Naive thymus-derived CD4-positive, alpha-beta T cell (primary cell): ENCODE measurements around the gene IGFLR1. TPM values are rescaled to one million over a fixed set of nuclear protein-coding genes. Genes with fewer than 3 reads are reported as not detected.

Source experiments
- ATAC-seq: fragments of 150-1000 bp; cut with Tn5 transposase; 2 replicates; pipeline ENCODE4 v1.10.0; 2021; ENCODE audit warnings: mild to moderate bottlenecking, moderate library complexity
- CTCF ChIA-PET: fragments of 350-600 bp; sonication (Branson Sonifier 250); formaldehyde crosslinking; loops from one replicate; lab custom pipeline; 2021; ENCODE audit warnings: antibody characterized with exemption; lab: Charles Lee
- POLR2A ChIA-PET: fragments of 350-600 bp; sonication (Branson Sonifier 250); formaldehyde crosslinking; loops from one replicate; lab custom pipeline; 2021; ENCODE audit warnings: antibody characterized with exemption, inconsistent platforms; lab: Charles Lee
- DNase-seq, 9 donors: peaks; one replicate each; pipeline versions ENCODE4 v3.0.0 to v3.0.0-alpha.2; 2020 to 2022; ENCODE audit warnings: mixed read lengths in 1 of 9
- H3K27ac ChIP-seq: one replicate; pipeline ENCODE4 v1.7.0; 2013; ENCODE audit warnings: mild to moderate bottlenecking, low read depth, low read length, moderate library complexity
- H3K27me3 ChIP-seq, 2 donors: one replicate each; pipeline ENCODE4 v1.7.0; 2013; ENCODE audit warnings: low read length in 2 of 2, mild to moderate bottlenecking in 2 of 2, moderate library complexity in 2 of 2; ENCODE audit not compliant: control insufficient read depth in 2 of 2, insufficient read depth in 2 of 2
- H3K36me3 ChIP-seq, 3 experiments: 1 replicate in 2 of 3; 2 replicates in 1 of 3; pipeline ENCODE4 v1.7.0; 2013; ENCODE audit warnings: low read length in 3 of 3, mild to moderate bottlenecking in 3 of 3, moderate library complexity in 1 of 3; ENCODE audit not compliant: insufficient read depth in 3 of 3, control insufficient read depth in 2 of 3
- H3K4me1 ChIP-seq, 2 donors: one replicate each; pipeline ENCODE4 v1.7.0; 2013; ENCODE audit warnings: low read length in 2 of 2, mild to moderate bottlenecking in 2 of 2, moderate library complexity in 1 of 2; ENCODE audit not compliant: control insufficient read depth in 2 of 2, insufficient read depth in 2 of 2
- H3K4me3 ChIP-seq: 2 replicates; pipeline ENCODE4 v1.7.0; 2013; ENCODE audit warnings: mild to moderate bottlenecking, low read length
- H3K9me3 ChIP-seq, 3 experiments: 1 replicate in 2 of 3; 2 replicates in 1 of 3; pipeline ENCODE4 v1.7.0; 2013; ENCODE audit warnings: low read length in 3 of 3; ENCODE audit not compliant: control insufficient read depth in 2 of 3
- H3K27ac Mint-ChIP-seq, 9 donors: one replicate each; pipeline ENCODE4 v1.8.0; 2020 to 2022; ENCODE audit warnings: mixed read lengths in 9 of 9, mild to moderate bottlenecking in 8 of 9, moderate library complexity in 5 of 9, inconsistent platforms in 2 of 9
- H3K27me3 Mint-ChIP-seq, 5 donors: one replicate each; pipeline ENCODE4 v1.8.0; 2021 to 2022; ENCODE audit warnings: mixed read lengths in 5 of 5, mild to moderate bottlenecking in 1 of 5
- H3K36me3 Mint-ChIP-seq, 5 donors: one replicate each; pipeline ENCODE4 v1.8.0; 2020 to 2022; ENCODE audit warnings: mixed read lengths in 5 of 5, mild to moderate bottlenecking in 3 of 5, inconsistent platforms in 1 of 5
- H3K4me1 Mint-ChIP-seq, 7 donors: one replicate each; pipeline ENCODE4 v1.8.0; 2020 to 2022; ENCODE audit warnings: mixed read lengths in 7 of 7, mild to moderate bottlenecking in 3 of 7, inconsistent platforms in 1 of 7
- H3K4me3 Mint-ChIP-seq, 10 donors: one replicate each; pipeline ENCODE4 v1.8.0; 2020 to 2022; ENCODE audit warnings: mild to moderate bottlenecking in 10 of 10, mixed read lengths in 10 of 10, moderate library complexity in 6 of 10, inconsistent platforms in 2 of 10
- H3K9me3 Mint-ChIP-seq, 11 donors: one replicate each; pipeline ENCODE4 v1.8.0; 2020 to 2022; ENCODE audit warnings: mixed read lengths in 11 of 11, mild to moderate bottlenecking in 4 of 11, inconsistent platforms in 1 of 11, moderate library complexity in 1 of 11
- intact Hi-C, 2 donors: fragments of 100-400 bp; cut with micrococcal nuclease; formaldehyde crosslinking; loops; one replicate each; pipeline ENCODE4 v1.15.1; 2023
- polyA plus RNA-seq, 2 donors: library from polyadenylated mRNA; unstranded; fragments of 300-500 nt; fragmentation: Illumina TruSeq; gene quantifications; one replicate each; pipeline ENCODE4 v1.2.3, GENCODE V29; 2021
- total RNA-seq, 6 experiments: library from RNA in 5 of 6; stranded (reverse) in 5 of 6; gene quantifications; 1 replicate in 5 of 6; 2 replicates in 1 of 6; pipeline ENCODE4 v1.2.3 and lab custom pipeline; 2021 to 2026

IGFLR1 gene
- total and polyA plus RNA-seq, 7 experiments from 2014 or later: 61.4 to 113 (median 99.5) TPM

GRCh38 chr19:35732540-35733179, 9.6 kb downstream of the IGFLR1 start:
- Histone ChIP-seq H3K36me3 (peaks cover 0 to 93% (median 14%) of the 10 kb centered on the region in 3 experiments), H3K27ac (no peak overlapping the region), H3K4me1 (no peaks in the 10 kb centered on the region), H3K27me3 (no peaks in the 10 kb centered on the region), H3K4me3 (no peak overlapping the region), H3K9me3 (no peaks in the 10 kb centered on the region)
- H3K9me3 Mint-ChIP-seq: no peaks in the 10 kb centered on the region
- POLR2A ChIA-PET: interaction anchor here (1.4 kb wide), 1 partner anchor 14 kb away, joined by 4 read pairs; no protein-coding TSS in a partner anchor
- DNase-seq (no peak), ATAC-seq (no peak)
- intact Hi-C loops: no loop called here
- no peaks in the 10 kb centered on the region for H3K27me3 Mint-ChIP-seq
- H3K27ac Mint-ChIP-seq: no peak overlapping the region
- CTCF ChIA-PET: no interaction called here
- H3K4me3 Mint-ChIP-seq: no peak overlapping the region
- H3K36me3 Mint-ChIP-seq: peaks cover 6 to 38% (median 16%) of the 10 kb centered on the region in 5 donors
- H3K4me1 Mint-ChIP-seq: peaks cover 15 to 36% (median 23%) of the 10 kb centered on the region in 7 donors

DNA sequence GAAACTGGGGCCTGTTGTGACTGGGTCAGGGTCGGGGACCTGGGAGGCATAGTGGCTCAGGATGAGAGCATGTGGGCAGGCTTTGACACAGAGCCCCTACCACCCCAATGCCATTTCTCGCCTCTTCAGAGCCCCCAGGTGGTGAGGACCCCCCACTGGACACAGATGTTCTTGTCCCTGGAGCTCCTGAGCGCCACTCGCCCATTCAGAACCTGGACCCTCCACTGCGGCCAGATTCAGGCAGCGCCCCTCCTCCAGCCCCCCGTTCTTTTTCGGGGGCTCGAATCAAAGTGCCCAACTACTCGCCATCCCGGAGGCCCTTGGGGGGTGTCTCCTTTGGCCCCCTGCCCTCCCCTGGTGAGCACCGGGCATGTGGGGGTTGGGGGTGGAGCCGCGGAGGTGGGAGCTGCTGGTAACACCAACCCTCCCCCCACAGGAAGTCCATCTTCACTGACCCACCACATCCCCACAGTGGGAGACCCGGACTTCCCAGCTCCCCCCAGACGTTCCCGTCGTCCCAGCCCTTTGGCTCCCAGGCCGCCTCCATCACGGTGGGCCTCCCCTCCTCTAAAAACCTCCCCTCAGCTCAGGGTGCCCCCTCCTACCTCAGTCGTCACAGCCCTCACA, 10.4 kb downstream of the IGFLR1 start:
- H3K27me3 ChIP-seq: no peaks in the 10 kb centered on the region
- Mint-ChIP-seq H3K27ac (no peak overlapping the region), H3K27me3 (no peaks in the 10 kb centered on the region), H3K4me1 (peaks cover 8 to 31% (median 15%) of the 10 kb centered on the region in 7 donors), H3K9me3 (no peaks in the 10 kb centered on the region), H3K4me3 (no peak overlapping the region), H3K36me3 (peaks cover 6 to 39% (median 16%) of the 10 kb centered on the region in 5 donors)
- H3K27ac ChIP-seq: no peak overlapping the region
- H3K36me3 ChIP-seq: peaks cover 0 to 94% (median 22%) of the 10 kb centered on the region in 3 experiments
- no peaks in the 10 kb centered on the region for H3K9me3 ChIP-seq
- ChIA-PET POLR2A (interaction anchor here (1.0 to 1.4 kb wide), 2 partner anchors 10 to 13 kb away, joined by 4 read pairs; partner anchors contain the start of gene IGFLR1), CTCF (no interaction called here)
- no peak overlapping the region for H3K4me3 ChIP-seq
- DNase-seq: no peak
- intact Hi-C loops: no loop called here
- H3K4me1 ChIP-seq: no peaks in the 10 kb centered on the region
- no peak for ATAC-seq

DNA sequence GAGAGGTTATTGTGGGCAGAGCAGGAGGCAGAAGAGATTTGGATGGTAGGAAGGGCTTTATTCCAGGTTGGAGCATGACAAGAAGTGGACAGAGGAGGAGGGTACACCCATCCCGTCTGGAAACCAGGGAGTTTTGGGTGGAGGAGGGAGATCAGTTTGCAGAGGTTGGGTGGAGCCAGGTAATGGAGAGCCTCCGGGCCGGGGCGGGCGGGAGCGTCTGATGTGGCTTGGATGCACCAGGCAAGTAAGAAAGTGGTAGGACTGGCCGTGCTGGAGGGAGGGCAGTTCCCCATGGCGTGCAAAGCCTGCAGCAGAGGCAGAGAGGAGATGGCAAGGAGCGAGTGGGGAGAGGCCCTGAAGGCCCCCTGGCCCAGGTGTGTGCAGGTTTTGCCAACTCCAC, 10.9 kb downstream of the IGFLR1 start:
- Mint-ChIP-seq H3K9me3 (no peaks in the 10 kb centered on the region), H3K27me3 (no peaks in the 10 kb centered on the region), H3K4me3 (no peak overlapping the region), H3K36me3 (peaks cover 6 to 44% (median 16%) of the 10 kb centered on the region in 5 donors), H3K27ac (peak overlapping the region in 3 of 9 donors; percentile 10 to 62 (median 42)), H3K4me1 (peaks cover 3 to 28% (median 10%) of the 10 kb centered on the region in 7 donors)
- peaks cover 2 to 94% (median 23%) of the 10 kb centered on the region in 3 experiments for H3K36me3 ChIP-seq
- ChIA-PET POLR2A (interaction anchor here (1.0 kb wide), 1 partner anchor 11 kb away, joined by 4 read pairs; the partner anchor contains the start of gene IGFLR1), CTCF (no interaction called here)
- DNase-seq: no peak
- no peak overlapping the region for H3K27ac ChIP-seq
- intact Hi-C loops: no loop called here
- H3K4me1 ChIP-seq: no peaks in the 10 kb centered on the region
- H3K27me3 ChIP-seq: no peaks in the 10 kb centered on the region
- H3K4me3 ChIP-seq: no peak overlapping the region
- H3K9me3 ChIP-seq: no peaks in the 10 kb centered on the region
- no peak for ATAC-seq

DNA sequence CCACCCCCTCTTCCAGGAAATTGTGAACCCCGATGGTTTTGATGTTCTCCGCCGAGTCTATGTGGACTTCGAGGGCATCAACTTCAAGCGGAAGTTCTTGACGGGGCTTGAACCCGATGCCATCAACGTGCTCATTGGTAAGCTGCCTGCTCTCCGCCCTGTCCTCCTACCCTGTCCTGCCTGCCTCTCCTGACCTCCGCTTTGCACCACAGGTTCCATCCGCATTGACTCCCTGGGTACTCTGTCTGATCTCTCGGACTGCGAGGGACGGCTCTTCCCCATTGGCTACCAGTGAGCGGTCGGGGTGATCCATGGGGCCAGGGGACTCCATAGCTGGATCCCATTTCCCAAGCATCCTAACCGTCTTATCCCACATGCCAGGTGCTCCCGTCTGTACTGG, 11.9 kb downstream of the IGFLR1 start:
- Histone ChIP-seq H3K36me3 (peaks cover 12 to 98% (median 33%) of the 10 kb centered on the region in 3 experiments), H3K27me3 (no peaks in the 10 kb centered on the region), H3K27ac (no peak overlapping the region), H3K4me1 (no peaks in the 10 kb centered on the region), H3K4me3 (no peak overlapping the region), H3K9me3 (no peaks in the 10 kb centered on the region)
- DNase-seq (no peak), ATAC-seq (no peak)
- Mint-ChIP-seq H3K36me3 (peaks cover 4 to 51% (median 16%) of the 10 kb centered on the region in 5 donors), H3K9me3 (no peaks in the 10 kb centered on the region), H3K27me3 (no peaks in the 10 kb centered on the region), H3K4me3 (no peak overlapping the region), H3K27ac (peak overlapping the region in 3 of 9 donors; percentile 42 to 62 (median 62)), H3K4me1 (peaks cover 0 to 21% (median 8%) of the 10 kb centered on the region in 7 donors)
- intact Hi-C loops: no loop called here
- ChIA-PET CTCF (interaction anchor here (1.1 kb wide), 1 partner anchor 10 kb away, joined by 4 read pairs; no protein-coding TSS in a partner anchor), POLR2A (interaction anchor here (1.6 kb wide), 1 partner anchor 10 kb away, joined by 8 read pairs; no protein-coding TSS in a partner anchor)

DNA sequence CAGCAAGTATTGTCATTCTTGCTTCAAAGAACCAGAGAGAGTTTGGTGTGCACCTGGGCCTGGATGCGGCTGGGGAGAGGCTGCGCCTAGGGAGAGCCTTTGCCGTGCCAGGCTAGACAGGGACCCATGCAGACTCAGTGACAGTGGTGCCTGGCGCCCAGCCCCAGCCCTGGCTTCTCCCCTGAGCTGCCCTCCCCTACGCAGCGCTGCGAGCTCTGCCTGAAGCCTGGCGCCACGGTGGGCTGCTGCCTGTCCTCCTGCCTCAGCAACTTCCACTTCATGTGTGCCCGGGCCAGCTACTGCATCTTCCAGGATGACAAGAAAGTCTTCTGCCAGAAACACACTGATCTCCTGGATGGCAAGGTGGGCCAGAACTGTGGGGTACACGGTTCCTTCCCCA, 12.5 kb downstream of the IGFLR1 start:
- CTCF ChIA-PET: interaction anchor here (1.1 kb wide), 2 partner anchors 11 kb away, joined by 3 to 4 read pairs; no protein-coding TSS in a partner anchor
- H3K27me3 Mint-ChIP-seq: no peaks in the 10 kb centered on the region
- Histone ChIP-seq H3K9me3 (no peaks in the 10 kb centered on the region), H3K4me3 (no peak overlapping the region), H3K4me1 (no peaks in the 10 kb centered on the region), H3K27ac (no peak overlapping the region), H3K36me3 (peaks cover 17 to 98% (median 39%) of the 10 kb centered on the region in 3 experiments), H3K27me3 (no peaks in the 10 kb centered on the region)
- H3K4me1 Mint-ChIP-seq: peaks cover 0 to 21% (median 8%) of the 10 kb centered on the region in 7 donors
- H3K9me3 Mint-ChIP-seq: no peaks in the 10 kb centered on the region
- H3K4me3 Mint-ChIP-seq: no peak overlapping the region
- no peak for ATAC-seq
- no peak for DNase-seq
- intact Hi-C loops: no loop called here
- peaks cover 4 to 57% (median 15%) of the 10 kb centered on the region in 5 donors for H3K36me3 Mint-ChIP-seq
- POLR2A ChIA-PET: interaction anchor here (1.6 kb wide), 1 partner anchor 10 kb away, joined by 8 read pairs; no protein-coding TSS in a partner anchor
- H3K27ac Mint-ChIP-seq: no peak overlapping the region

DNA sequence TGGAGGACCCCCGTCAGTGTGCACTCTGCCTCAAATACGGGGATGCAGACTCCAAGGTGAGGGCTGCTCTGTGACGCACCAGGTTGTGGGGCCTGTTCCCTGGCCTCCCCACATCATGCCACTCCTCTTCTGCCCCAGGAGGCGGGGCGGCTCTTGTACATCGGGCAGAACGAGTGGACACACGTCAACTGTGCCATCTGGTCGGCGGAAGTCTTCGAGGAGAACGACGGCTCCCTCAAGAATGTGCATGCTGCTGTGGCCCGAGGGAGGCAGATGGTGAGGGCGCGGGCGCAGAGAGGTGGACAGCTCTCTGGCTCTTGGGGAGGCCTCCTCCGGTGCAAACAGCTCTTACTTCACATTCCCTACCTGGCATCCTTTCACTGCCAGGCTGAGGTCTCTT, 13.2 kb downstream of the IGFLR1 start:
- no peak overlapping the region for H3K27ac Mint-ChIP-seq
- no peak for DNase-seq
- H3K9me3 ChIP-seq: no peaks in the 10 kb centered on the region

More for the DNA sequence above, 13.2 kb downstream of the IGFLR1 start:
- Mint-ChIP-seq H3K4me1 (peaks cover 0 to 20% (median 4%) of the 10 kb centered on the region in 7 donors), H3K4me3 (no peak overlapping the region), H3K27me3 (no peaks in the 10 kb centered on the region), H3K36me3 (peaks cover 4 to 57% (median 10%) of the 10 kb centered on the region in 5 donors), H3K9me3 (no peaks in the 10 kb centered on the region)
- intact Hi-C loops: no loop called here
- H3K4me3 ChIP-seq: no peak overlapping the region
- ChIA-PET CTCF (interaction anchor here (1.1 kb wide), 1 partner anchor 10 kb away, joined by 3 read pairs; no protein-coding TSS in a partner anchor), POLR2A (interaction anchor here (0.6 to 1.8 kb wide), 3 partner anchors 8 to 158 kb away, joined by 4 to 8 read pairs (median 6); no protein-coding TSS in a partner anchor)
- no peaks in the 10 kb centered on the region for H3K27me3 ChIP-seq
- no peak for ATAC-seq
- no peaks in the 10 kb centered on the region for H3K4me1 ChIP-seq
- H3K36me3 ChIP-seq: peaks cover 21 to 98% (median 46%) of the 10 kb centered on the region in 3 experiments
- no peak overlapping the region for H3K27ac ChIP-seq
